Vagina (tissue), 2 donors: ENCODE data around the gene XKR7. TPM values are rescaled to one million over a fixed set of nuclear protein-coding genes. Genes with fewer than 3 reads are reported as not detected.
"Not testable (repeated sequence)": the region's sequence is repeated elsewhere in the genome, so short reads cannot be mapped to it uniquely, and the experiment has no call there.

ENCODE experiments used
- DNase-seq, 2 donors: peaks; one replicate each; pipeline ENCODE4 v3.0.0-alpha.2; 2017; ENCODE audit errors: extremely low spot score in 2 of 2
- H3K27ac ChIP-seq: fragments of 200-600 bp; sonication (generic); one replicate; pipeline ENCODE4 v1.5.1; 2019
- H3K27me3 ChIP-seq: fragments of 200-600 bp; sonication (generic); one replicate; pipeline ENCODE4 v1.5.1; 2019
- H3K36me3 ChIP-seq, 2 donors: fragments of 200-600 bp; sonication (generic); one replicate each; pipeline ENCODE4 v1.5.1; 2017 to 2019
- H3K4me1 ChIP-seq: fragments of 200-600 bp; sonication (generic); one replicate; pipeline ENCODE4 v1.5.1; 2019
- H3K4me3 ChIP-seq, 2 donors: fragments of 200-600 bp; sonication (generic); 1 replicate in 1 of 2; 2 replicates in 1 of 2; pipeline ENCODE4 v1.5.1; 2016 to 2019
- H3K9me3 ChIP-seq: fragments of 200-600 bp; sonication (generic); one replicate; pipeline ENCODE4 v1.5.1; 2019
- POLR2A ChIP-seq, 2 donors: fragments of 450-650 bp; IDR thresholded peaks; one replicate each; pipeline ENCODE4 v1.6.1; 2017; ENCODE audit warnings: antibody characterized with exemption in 2 of 2, mild to moderate bottlenecking in 2 of 2, moderate library complexity in 2 of 2
- POLR2AphosphoS5 ChIP-seq, 2 donors: sonication (generic); formaldehyde crosslinking; IDR thresholded peaks; one replicate each; pipeline ENCODE4 v1.9.0; 2017; ENCODE audit warnings: antibody characterized with exemption in 2 of 2, mild to moderate bottlenecking in 2 of 2, low read depth in 1 of 2; ENCODE audit not compliant: insufficient read depth in 1 of 2
- intact Hi-C: fragments of 100-400 bp; cut with DNase I; formaldehyde crosslinking; loops from one replicate; pipeline ENCODE4 v1.15.1; 2023
- total RNA-seq: library from RNA; depleted of rRNA; stranded (reverse); fragments of >200 nt; gene quantifications from one replicate; pipeline ENCODE4 v1.2.3, GENCODE V29; 2016
- TF ChIP-seq, protein P1 (sequence below), 3 experiments: fragments of 450-650 bp in 2 of 3; fragments of 200-600 bp in 1 of 3; sonication (generic) in 1 of 3; IDR thresholded peaks; one replicate each; pipeline ENCODE4 v1.5.1; 2017 to 2019; ENCODE audit warnings: antibody characterized with exemption in 3 of 3, mild to moderate bottlenecking in 2 of 3, moderate library complexity in 2 of 3

Gene XKR7, protein sequence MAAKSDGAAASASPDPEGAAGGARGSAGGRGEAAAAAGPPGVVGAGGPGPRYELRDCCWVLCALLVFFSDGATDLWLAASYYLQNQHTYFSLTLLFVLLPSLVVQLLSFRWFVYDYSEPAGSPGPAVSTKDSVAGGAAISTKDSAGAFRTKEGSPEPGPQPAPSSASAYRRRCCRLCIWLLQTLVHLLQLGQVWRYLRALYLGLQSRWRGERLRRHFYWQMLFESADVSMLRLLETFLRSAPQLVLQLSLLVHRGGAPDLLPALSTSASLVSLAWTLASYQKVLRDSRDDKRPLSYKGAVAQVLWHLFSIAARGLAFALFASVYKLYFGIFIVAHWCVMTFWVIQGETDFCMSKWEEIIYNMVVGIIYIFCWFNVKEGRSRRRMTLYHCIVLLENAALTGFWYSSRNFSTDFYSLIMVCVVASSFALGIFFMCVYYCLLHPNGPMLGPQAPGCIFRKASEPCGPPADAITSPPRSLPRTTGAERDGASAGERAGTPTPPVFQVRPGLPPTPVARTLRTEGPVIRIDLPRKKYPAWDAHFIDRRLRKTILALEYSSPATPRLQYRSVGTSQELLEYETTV
- total RNA-seq: not detected

DNA sequence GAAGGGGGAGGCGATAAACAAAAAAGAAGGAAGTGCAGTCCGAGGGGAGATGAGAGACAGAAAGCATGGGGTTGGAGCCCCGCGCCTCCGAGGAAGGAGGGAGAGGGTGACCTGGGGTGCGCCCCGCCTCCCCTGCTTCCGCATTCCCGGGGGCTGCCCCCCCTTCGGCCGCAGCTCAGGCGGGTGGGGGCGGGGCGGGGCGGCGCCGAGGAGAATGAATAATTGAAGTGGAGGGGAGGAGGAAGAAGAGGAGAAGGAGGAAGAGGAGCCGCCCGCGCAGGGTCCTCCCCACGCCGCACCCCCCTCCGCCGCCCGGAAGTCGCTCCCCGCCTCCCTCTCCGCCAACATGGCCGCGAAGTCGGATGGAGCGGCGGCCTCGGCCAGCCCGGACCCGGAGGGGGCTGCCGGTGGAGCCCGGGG, at the start of gene XKR7:
TSS of gene XKR7 (plus strand) at position 322 of the 420 bp plus-strand sequence. CDS start at position 347, 25 bp downstream.
- Histone ChIP-seq H3K27me3 (no peaks in the 10 kb centered on the region), H3K4me3 (no peak within 1 kb of the TSS), H3K36me3 (no peaks in the 10 kb centered on the region), H3K27ac (no peak within 1 kb of the TSS), H3K4me1 (peaks cover 5% of the 10 kb centered on the region), H3K9me3 (no peaks in the 10 kb centered on the region)
- intact Hi-C loops: no loop called here
- TF ChIP-seq POLR2A (IDR thresholded peaks at IDR 0.05) (no peak), POLR2AphosphoS5 (IDR thresholded peaks at IDR 0.05; ENCODE audit: insufficient read depth in 1 of 2, low read depth in 1 of 2) (no peak)
- TF ChIP-seq, protein P1, sequence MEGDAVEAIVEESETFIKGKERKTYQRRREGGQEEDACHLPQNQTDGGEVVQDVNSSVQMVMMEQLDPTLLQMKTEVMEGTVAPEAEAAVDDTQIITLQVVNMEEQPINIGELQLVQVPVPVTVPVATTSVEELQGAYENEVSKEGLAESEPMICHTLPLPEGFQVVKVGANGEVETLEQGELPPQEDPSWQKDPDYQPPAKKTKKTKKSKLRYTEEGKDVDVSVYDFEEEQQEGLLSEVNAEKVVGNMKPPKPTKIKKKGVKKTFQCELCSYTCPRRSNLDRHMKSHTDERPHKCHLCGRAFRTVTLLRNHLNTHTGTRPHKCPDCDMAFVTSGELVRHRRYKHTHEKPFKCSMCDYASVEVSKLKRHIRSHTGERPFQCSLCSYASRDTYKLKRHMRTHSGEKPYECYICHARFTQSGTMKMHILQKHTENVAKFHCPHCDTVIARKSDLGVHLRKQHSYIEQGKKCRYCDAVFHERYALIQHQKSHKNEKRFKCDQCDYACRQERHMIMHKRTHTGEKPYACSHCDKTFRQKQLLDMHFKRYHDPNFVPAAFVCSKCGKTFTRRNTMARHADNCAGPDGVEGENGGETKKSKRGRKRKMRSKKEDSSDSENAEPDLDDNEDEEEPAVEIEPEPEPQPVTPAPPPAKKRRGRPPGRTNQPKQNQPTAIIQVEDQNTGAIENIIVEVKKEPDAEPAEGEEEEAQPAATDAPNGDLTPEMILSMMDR (IDR thresholded peaks at IDR 0.05): no peak
- DNase-seq: no peak

DNA sequence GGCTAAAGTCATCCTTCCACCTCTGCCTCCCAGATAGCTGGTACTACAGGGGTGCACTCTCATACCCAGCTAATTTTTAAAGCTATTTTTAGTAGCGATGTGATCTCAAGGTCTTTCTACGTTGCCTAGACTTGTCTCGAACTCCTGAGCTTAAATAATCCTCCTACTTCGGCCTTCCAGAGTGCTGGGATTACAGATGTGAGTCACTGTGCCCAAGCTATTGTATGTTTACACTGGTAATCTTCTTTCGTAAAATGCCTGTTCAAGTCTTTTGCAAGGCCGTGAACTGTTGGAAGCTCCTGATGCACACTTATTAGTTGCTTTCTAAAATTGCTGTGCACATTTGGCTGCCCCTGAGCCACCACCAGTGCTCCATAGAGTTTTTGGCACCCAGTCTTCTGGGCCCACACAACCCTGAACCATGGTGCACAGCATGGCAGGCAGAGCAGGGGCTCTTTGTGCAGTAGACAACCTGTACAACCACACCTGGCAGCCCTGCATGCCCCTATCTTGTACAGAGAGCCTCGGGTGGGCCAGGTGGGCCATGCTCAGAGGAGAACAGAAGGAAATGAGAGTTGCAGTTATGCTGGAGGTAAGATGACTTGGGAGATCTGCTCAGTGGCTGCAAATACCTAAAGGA, 49.4 kb upstream of the XKR7 start:
- H3K36me3 ChIP-seq: no peaks in the 10 kb centered on the region
- no peaks in the 10 kb centered on the region for H3K9me3 ChIP-seq
- H3K27ac ChIP-seq: no peak overlapping the region
- no peak for DNase-seq
- H3K4me3 ChIP-seq: no peak overlapping the region
- H3K4me1 ChIP-seq: no peaks in the 10 kb centered on the region
- H3K27me3 ChIP-seq: no peaks in the 10 kb centered on the region
- intact Hi-C loops: no loop called here
- TF ChIP-seq, protein P1 (IDR thresholded peaks at IDR 0.05): no peak
- TF ChIP-seq POLR2A (IDR thresholded peaks at IDR 0.05): no peak
- TF ChIP-seq POLR2AphosphoS5 (IDR thresholded peaks at IDR 0.05; ENCODE audit: insufficient read depth in 1 of 2, low read depth in 1 of 2): no peak

DNA sequence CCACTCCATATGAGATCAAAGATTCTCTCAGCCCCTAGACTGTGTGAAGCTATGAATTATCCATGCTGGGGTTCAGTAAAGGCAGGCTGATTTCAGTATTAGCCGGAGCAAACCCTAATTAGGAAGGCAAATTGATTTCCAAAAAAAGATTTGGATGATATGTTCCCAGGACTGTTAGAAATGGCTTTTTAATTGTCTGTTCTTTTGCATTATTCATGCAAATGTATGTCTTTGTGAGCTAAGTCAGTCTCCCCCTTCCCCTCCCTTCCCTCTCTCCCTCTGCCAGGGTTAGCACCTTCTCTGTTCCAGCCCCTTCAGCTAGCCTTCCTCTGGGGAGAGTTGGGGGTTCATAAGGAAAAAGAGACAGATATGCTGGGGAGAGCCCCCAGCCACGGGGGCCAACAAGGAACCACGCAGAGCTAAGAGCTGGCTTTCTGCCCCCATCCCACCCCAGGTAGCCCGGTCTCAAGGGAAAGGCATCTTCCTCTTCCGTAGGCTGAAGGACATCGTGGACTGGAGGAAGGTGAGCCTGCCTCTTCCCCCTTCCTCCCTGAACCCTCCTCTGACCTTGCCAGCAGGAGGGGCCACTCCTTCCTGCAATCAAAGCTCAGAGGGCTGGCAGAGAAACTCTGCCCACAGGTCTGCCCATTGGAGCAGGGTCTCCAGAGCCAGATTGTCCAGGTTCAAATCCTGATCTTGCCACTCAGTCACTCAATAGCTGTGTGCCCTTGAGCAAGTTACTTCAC, 48.4 kb upstream of the XKR7 start:
- Histone ChIP-seq H3K27ac (no peak overlapping the region), H3K4me3 (no peak overlapping the region), H3K9me3 (no peaks in the 10 kb centered on the region), H3K36me3 (no peaks in the 10 kb centered on the region), H3K27me3 (no peaks in the 10 kb centered on the region), H3K4me1 (no peaks in the 10 kb centered on the region)
- DNase-seq: no peak
- intact Hi-C loops: no loop called here
- TF ChIP-seq POLR2AphosphoS5 (IDR thresholded peaks at IDR 0.05; ENCODE audit: insufficient read depth in 1 of 2, low read depth in 1 of 2) (no peak), POLR2A (IDR thresholded peaks at IDR 0.05) (no peak)
- TF ChIP-seq, protein P1 (IDR thresholded peaks at IDR 0.05): no peak

DNA sequence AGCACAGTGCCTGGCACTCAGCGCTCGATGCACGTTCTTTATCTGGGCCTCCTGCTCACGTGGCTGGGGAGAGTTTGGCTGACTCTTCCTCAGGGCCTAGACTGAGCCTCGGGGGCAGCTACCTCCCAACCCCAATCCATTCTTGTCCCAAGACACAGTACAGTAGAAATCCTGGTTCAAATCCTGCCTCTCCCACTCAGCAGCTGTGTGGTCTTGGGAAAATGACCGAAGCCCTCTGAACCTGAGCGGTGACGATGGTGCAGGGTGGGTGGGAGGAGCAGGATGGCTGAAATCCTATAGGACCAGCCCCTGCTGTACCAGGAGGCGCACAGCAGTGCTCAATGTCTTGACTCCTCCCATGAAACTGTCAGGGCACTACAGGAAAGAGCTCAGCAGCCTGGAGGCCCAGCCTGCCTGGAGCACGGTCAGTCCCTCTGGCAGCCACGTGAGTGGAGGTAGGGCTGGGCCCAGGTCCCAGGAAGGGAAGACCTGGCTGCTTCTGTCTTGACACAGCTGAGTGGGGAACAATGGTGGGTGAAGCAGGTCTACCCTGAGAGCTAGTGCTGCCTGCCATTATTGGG, 47.6 kb upstream of the XKR7 start:
- DNase-seq: no peak

DNA sequence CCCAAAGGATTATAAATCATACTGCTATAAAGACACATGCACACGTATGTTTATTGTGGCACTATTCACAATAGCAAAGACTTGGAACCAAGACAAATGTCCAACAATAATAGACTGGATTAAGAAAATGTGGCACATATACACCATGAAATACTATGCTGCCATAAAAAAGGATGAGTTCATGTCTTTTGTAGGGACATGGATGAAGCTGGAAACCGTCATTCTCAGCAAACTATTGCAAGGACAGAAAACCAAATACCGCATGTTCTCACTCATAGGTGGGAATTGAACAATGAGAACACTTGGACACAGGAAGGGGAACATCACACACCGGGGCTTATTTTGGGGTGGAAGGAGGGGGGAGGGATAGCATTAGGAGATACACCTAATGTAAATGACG, 46.5 kb upstream of the XKR7 start:
- H3K27me3 ChIP-seq, H3K4me1 ChIP-seq, DNase-seq, intact Hi-C loops, H3K36me3 ChIP-seq, H3K4me3 ChIP-seq, H3K9me3 ChIP-seq, H3K27ac ChIP-seq: not testable (repeated sequence)

More for the DNA sequence above, 47.6 kb upstream of the XKR7 start:
- no peaks in the 10 kb centered on the region for H3K9me3 ChIP-seq
- intact Hi-C loops: no loop called here
- H3K4me3 ChIP-seq: no peak overlapping the region
- TF ChIP-seq POLR2AphosphoS5 (IDR thresholded peaks at IDR 0.05; ENCODE audit: insufficient read depth in 1 of 2, low read depth in 1 of 2) (no peak), POLR2A (IDR thresholded peaks at IDR 0.05) (no peak)
- TF ChIP-seq, protein P1 (IDR thresholded peaks at IDR 0.05): no peak
- no peaks in the 10 kb centered on the region for H3K36me3 ChIP-seq
- no peak overlapping the region for H3K27ac ChIP-seq
- H3K4me1 ChIP-seq: no peaks in the 10 kb centered on the region
- H3K27me3 ChIP-seq: no peaks in the 10 kb centered on the region
